Stimulated activated CD4-positive, alpha-beta T cell treated with anti-CD3 and anti-CD28 coated beads, Interleukin-1b, Interleukin-23, amount 100 ng/mL, for 24 hours (primary cell): ENCODE data around the gene KRT34.

ENCODE experiments used
- DNase-seq, 4 experiments: peaks; one replicate each; pipeline ENCODE4 v3.0.0-alpha.2; 2020; ENCODE audit warnings: low read depth in 4 of 4, low spot score in 1 of 4

Gene KRT34

GRCh38 chr17:41333836-41334235 lies 48.3 kb downstream of the KRT34 start:
- DNase-seq: no peak

- no peak for DNase-seq
Measured at GRCh38 chr17:41333098-41333497, 49.0 kb downstream of the KRT34 start.

DNA sequence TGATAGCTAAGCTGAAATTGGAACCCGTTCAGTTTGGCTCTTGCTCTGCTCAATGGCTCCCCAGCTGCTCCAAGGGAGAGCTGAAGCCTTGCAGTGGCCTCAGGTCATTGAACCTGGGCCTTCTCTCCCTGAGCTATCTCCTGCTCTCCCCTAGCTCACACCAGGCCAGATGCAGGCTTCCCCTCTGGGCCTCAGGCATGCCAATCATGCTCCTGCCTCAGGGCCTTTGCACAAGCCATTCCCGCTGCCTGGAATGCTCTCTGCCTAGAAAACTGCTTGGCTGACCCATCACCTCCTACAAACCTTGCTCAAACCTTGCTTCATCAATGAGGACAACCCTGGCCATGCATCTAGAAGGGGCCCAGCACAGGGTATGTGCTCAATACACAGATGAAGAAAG lies 49.9 kb downstream of the KRT34 start:
- DNase-seq: no peak

DNA sequence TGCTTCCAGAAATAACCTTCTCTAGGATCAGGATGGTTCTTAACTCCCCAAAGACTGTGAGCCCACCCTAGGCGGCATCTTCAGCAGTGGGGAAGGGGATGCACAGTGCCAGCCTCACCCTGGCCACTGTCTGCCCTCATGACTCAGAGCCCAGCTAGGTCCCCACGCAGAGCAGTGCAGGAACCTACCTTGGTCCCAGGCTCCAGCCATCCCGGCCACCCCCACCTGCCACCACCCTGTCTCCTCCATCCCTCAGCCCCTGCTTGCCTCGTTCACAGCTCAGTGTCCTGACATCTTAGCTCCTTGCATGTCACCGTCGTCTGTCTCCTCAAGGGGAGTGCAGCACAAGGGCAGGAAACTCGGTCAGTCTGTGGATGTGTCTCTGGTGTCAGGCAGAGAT lies 50.5 kb downstream of the KRT34 start:
- no peak for DNase-seq

DNA sequence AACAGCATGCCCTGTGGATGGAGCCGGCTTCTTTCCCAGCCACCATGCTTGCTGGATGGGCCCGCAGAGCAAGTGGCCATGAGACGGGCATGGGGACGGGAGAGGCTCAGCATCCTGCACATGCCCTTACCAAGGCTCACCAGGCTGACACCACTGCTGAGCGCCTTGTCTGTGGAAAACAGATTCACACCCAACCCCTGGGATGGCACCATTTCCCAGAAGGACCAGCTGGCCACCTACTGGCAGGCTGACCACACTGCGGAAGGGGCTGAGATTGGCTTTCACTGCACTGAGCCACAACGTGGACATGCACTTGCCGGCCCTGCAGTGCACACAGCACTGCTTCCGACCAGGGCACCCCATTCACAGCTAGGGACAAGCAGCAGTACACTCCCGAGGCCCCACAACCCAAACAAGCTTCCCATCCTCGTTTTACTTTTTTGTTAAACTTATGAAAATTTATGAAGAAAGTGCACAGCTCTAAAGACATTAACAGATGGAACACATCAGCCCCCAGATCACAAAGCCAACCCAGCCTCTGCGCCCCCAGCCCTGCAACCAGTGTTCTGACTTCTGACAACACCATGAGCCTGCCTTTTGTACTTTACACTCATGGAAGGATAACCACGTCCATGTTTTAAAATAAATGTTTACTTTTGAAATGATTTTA lies 52.7 kb downstream of the KRT34 start:
- DNase-seq: no peak

DNA sequence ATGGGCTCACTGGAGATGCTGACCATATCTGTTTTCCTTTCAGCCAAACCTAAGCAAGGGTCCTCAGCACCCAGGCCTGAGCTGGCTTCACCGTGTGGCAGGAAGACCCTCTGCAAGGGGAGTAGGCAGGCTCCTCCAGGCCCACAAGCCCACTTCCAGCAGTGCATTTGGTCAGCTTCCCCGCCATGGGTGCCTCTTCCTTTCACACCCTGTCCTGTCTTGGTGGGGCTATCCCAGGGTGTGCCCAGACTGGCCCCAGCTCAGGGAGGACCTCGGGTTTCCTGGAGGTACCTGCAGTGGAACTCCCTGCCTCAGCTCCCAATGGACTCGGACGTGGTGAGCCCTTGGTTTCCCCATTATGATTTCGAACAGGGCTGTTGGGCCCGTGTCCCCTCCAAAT lies 53.9 kb downstream of the KRT34 start:
- no peak for DNase-seq
